GM12878 (cell line): ENCODE data around the gene PKMYT1. TPM values are rescaled to one million over a fixed set of nuclear protein-coding genes. Genes with fewer than 3 reads are reported as not detected.

Source experiments
- ATAC-seq: fragments of 200-7000 bp; cut with Tn5 transposase; 3 replicates; pipeline ENCODE4 v1.9.1; 2020; ENCODE audit warnings: mild to moderate bottlenecking, moderate library complexity
- BruUV-seq: library from RNA; stranded (reverse); fragments of 400-500 nt; replicated peaks from 2 replicates; lab custom pipeline; 2021; lab: Mats Ljungman, UMichigan
- CTCF ChIA-PET: fragments of 300-600 bp; sonication (Branson Sonifier 250); formaldehyde crosslinking; extraction: SDS; loops from one replicate; lab custom pipeline; 2021; ENCODE audit warnings: inconsistent platforms; lab: Yijun Ruan, JAX
- POLR2A ChIA-PET: fragments of 350-600 bp; formaldehyde crosslinking; extraction: SDS; loops from one replicate; lab custom pipeline; 2021; ENCODE audit warnings: inconsistent platforms; lab: Charles Lee
- RAD21 ChIA-PET: fragments of 300-600 bp; sonication (Branson Sonifier 250); formaldehyde crosslinking; loops from one replicate; lab custom pipeline; 2023; ENCODE audit warnings: antibody characterized with exemption; ENCODE audit not compliant: unreplicated experiment; lab: Charles Lee
- SMC1A ChIA-PET: fragments of 300-600 bp; sonication (Branson Sonifier 250); formaldehyde crosslinking; loops from one replicate; lab custom pipeline; 2023; ENCODE audit not compliant: unreplicated experiment, uncharacterized antibody; lab: Charles Lee
- DNase-seq: peaks from one replicate; pipeline ENCODE4 v3.0.0-alpha.2; 2011; ENCODE audit warnings: low read depth, low spot score
- FAIRE-seq: peaks from 3 replicates; lab custom pipeline; 2011; peaks lifted over from hg19 to GRCh38; lab: Jason Lieb, UNC
- H2AFZ ChIP-seq: 2 replicates; pipeline ENCODE4 v1.6.0; 2011; ENCODE audit warnings: low read depth, low read length, control low read depth; ENCODE audit not compliant: control insufficient read depth
- H3K27ac ChIP-seq: 2 replicates; pipeline ENCODE4 v1.5.1; 2011; ENCODE audit warnings: control low read depth; ENCODE audit not compliant: control insufficient read depth, insufficient read depth
- H3K27me3 ChIP-seq, 2 experiments: replicated peaks in 1 of 2; 2 replicates each; pipeline versions ENCODE4 v1.6.0 to v1.6.1; 2011; ENCODE audit warnings: low read length in 1 of 2; ENCODE audit not compliant: control insufficient read depth in 2 of 2, insufficient read depth in 2 of 2
- H3K36me3 ChIP-seq, 2 experiments: 2 replicates each; pipeline ENCODE4 v1.5.1; 2011; ENCODE audit warnings: low read length in 1 of 2; ENCODE audit not compliant: control insufficient read depth in 2 of 2, insufficient read depth in 2 of 2
- H3K4me1 ChIP-seq: 2 replicates; pipeline ENCODE4 v1.6.1; 2011; ENCODE audit warnings: mild to moderate bottlenecking, low read length, moderate library complexity, mixed read lengths; ENCODE audit not compliant: control insufficient read depth, insufficient read depth
- H3K4me2 ChIP-seq: 2 replicates; pipeline ENCODE4 v1.6.0; 2011; ENCODE audit warnings: control low read depth; ENCODE audit not compliant: control insufficient read depth, insufficient read depth
- H3K4me3 ChIP-seq: fragments of 200-600 bp; sonication (generic); 2 replicates; pipeline ENCODE4 v1.5.1; 2016
- H3K79me2 ChIP-seq: 2 replicates; pipeline ENCODE4 v1.6.0; 2011; ENCODE audit warnings: low read length; ENCODE audit not compliant: control insufficient read depth, insufficient read depth
- H3K9ac ChIP-seq: 2 replicates; pipeline ENCODE4 v1.8.0; 2011; ENCODE audit warnings: low read length, control low read depth, mixed read lengths; ENCODE audit not compliant: control insufficient read depth, insufficient read depth
- H3K9me3 ChIP-seq: replicated peaks from 3 replicates; pipeline ENCODE4 v1.5.1; 2011; ENCODE audit warnings: mild to moderate bottlenecking, low read length; ENCODE audit not compliant: control insufficient read depth, insufficient read depth
- H4K20me1 ChIP-seq: 2 replicates; pipeline ENCODE4 v1.6.0; 2011; ENCODE audit not compliant: control insufficient read depth, insufficient read depth
- CREB1 ChIP-seq: IDR thresholded peaks from 2 replicates; pipeline ENCODE4 v1.6.1; 2012; ENCODE audit warnings: low read depth, mild to moderate bottlenecking, inconsistent platforms
- CTCF ChIP-seq, 3 experiments: IDR thresholded peaks in 2 of 3; conservative IDR thresholded peaks in 1 of 3; 2 replicates each; pipeline ENCODE4 v1.5.1; 2011; ENCODE audit warnings: low read depth in 3 of 3, low read length in 3 of 3, mild to moderate bottlenecking in 3 of 3, control low read depth in 2 of 3, moderate library complexity in 2 of 3, inconsistent platforms in 1 of 3, mixed read lengths in 1 of 3; ENCODE audit not compliant: control insufficient read depth in 2 of 3, insufficient read depth in 1 of 3; ENCODE audit errors: extremely low read depth in 1 of 3
- DPF2 ChIP-seq: fragments of 450-650 bp; IDR thresholded peaks from 2 replicates; pipeline ENCODE4 v1.6.1; 2017; ENCODE audit warnings: mild to moderate bottlenecking
- FOS ChIP-seq: IDR thresholded peaks from 3 replicates; pipeline ENCODE4 v1.6.1; 2011; ENCODE audit warnings: borderline replicate concordance; ENCODE audit not compliant: insufficient read length; ENCODE audit errors: extremely low read depth
- MEF2A ChIP-seq: IDR thresholded peaks from 2 replicates; pipeline ENCODE4 v1.6.1; 2011; ENCODE audit warnings: low read depth, mild to moderate bottlenecking, low read length, moderate library complexity; ENCODE audit not compliant: insufficient read depth
- PML ChIP-seq: IDR thresholded peaks from 2 replicates; pipeline ENCODE4 v1.6.1; 2012; ENCODE audit warnings: low read length, inconsistent platforms
- SPI1 ChIP-seq: IDR thresholded peaks from 2 replicates; pipeline ENCODE4 v1.6.1; 2011; ENCODE audit warnings: low read depth, mild to moderate bottlenecking, low read length, moderate library complexity, borderline replicate concordance; ENCODE audit not compliant: insufficient read depth
- YY1 ChIP-seq: IDR thresholded peaks from 2 replicates; pipeline ENCODE4 v1.6.1; 2011; ENCODE audit warnings: low read depth, mild to moderate bottlenecking, low read length
- ZNF274 ChIP-seq: IDR thresholded peaks from one replicate; pipeline ENCODE4 v1.8.0; 2011; ENCODE audit not compliant: insufficient read length, insufficient read depth
- WGBS: methylation state at CpG from one replicate; pipeline ENCODE4 v1.1.6; 2016; ENCODE audit warnings: low lambda C conversion rate; ENCODE audit not compliant: insufficient replicate concordance, insufficient coverage; ENCODE audit errors: missing lambda C conversion rate; 5-methylcytosine and 5-hydroxymethylcytosine counted together
- in situ Hi-C: fragments of 300-500 bp; cut with MboI; formaldehyde crosslinking; loops from 9 replicates; pipeline ENCODE4 v1.14.3; 2018; ENCODE audit warnings: mixed read lengths
- intact Hi-C: fragments of 100-400 bp; cut with micrococcal nuclease; formaldehyde crosslinking; loops from one replicate; pipeline ENCODE4 v1.14.2; 2022; ENCODE audit not compliant: unreplicated experiment
- polyA plus RNA-seq, 11 experiments: library from polyadenylated mRNA; depleted of rRNA in 4 of 11; unstranded in 6 of 11; stranded (reverse) in 5 of 11; fragments of >200 nt; fragmentation: Nextera tagmentation in 4 of 11; fragmentation: Illumina TruSeq in 1 of 11; extraction: Ambion mirVana in 4 of 11; extraction: Trizol in 1 of 11; gene quantifications; 1 replicate in 1 of 11; 2 replicates in 10 of 11; pipeline versions ENCODE4 v1.2.1 to v1.2.3, GENCODE V29; 2011 to 2016; ENCODE audit warnings: inconsistent platforms in 2 of 11, missing spikeins in 2 of 11, low read depth in 1 of 11
- total RNA-seq, 4 experiments: library from RNA; depleted of rRNA in 3 of 4; stranded (reverse); fragments of >200 nt in 3 of 4; fragmentation: Illumina TruSeq in 1 of 4; extraction: Trizol in 1 of 4; gene quantifications; 2 replicates each; pipeline versions ENCODE4 v1.2.1 to v1.2.3, GENCODE V29; 2013 to 2021

The PKMYT1 gene
- total and polyA plus RNA-seq, 10 of the 15 experiments (the other 5 are each of a cell fraction or from before 2014, with no cell fraction given) = 4.6 to 101 (median 29.9) TPM

- ChIA-PET RAD21 (no interaction called here), POLR2A (interaction anchor here (1.3 kb wide), 1 partner anchor 11 kb away, joined by 3 read pairs; no protein-coding TSS in a partner anchor), SMC1A (interaction anchor here (1.8 kb wide), 1 partner anchor 14 kb away, joined by 3 read pairs; no protein-coding TSS in a partner anchor), CTCF (interaction anchor here (1.8 kb wide), 1 partner anchor 50 kb away, joined by 7 read pairs; no protein-coding TSS in a partner anchor)
- no peak overlapping the region for H3K4me3 ChIP-seq
- H2AFZ ChIP-seq = no peak overlapping the region
- BruUV-seq = no TSS peak
- intact Hi-C loops = no loop called here
- no peaks in the 10 kb centered on the region for H4K20me1 ChIP-seq
- H3K27me3 ChIP-seq = no peaks in the 10 kb centered on the region
- DNase-seq = no peak
- TF ChIP-seq SPI1 = no peak
- TF ChIP-seq CTCF (IDR thresholded peaks at IDR 0.05 in 2 of 3, conservative IDR thresholded peaks at IDR 0.05 in 1 of 3; ENCODE audit: control insufficient read depth in 2 of 3, extremely low read depth in 1 of 3, insufficient read depth in 1 of 3, low read depth in 3 of 3, low read length in 3 of 3) = no peak
- TF ChIP-seq FOS = no peak
- no peak for TF ChIP-seq MEF2A
- TF ChIP-seq ZNF274 = no peak
- no peak for TF ChIP-seq CREB1
- no peak for TF ChIP-seq PML
- no peak for TF ChIP-seq YY1
- TF ChIP-seq DPF2 = no peak
- H3K36me3 ChIP-seq = peaks cover 4 to 18% of the 10 kb centered on the region in 2 experiments; a peak in 3 of 4 replicates
- H3K9ac ChIP-seq = no peak overlapping the region
- H3K4me1 ChIP-seq = peaks cover 7% of the 10 kb centered on the region
- in situ Hi-C loops = no loop called here
- H3K27ac ChIP-seq = no peak overlapping the region
- H3K9me3 ChIP-seq = no peaks in the 10 kb centered on the region
- H3K79me2 ChIP-seq = peaks cover 11% of the 10 kb centered on the region
- no peak for FAIRE-seq
- ATAC-seq = no peak
- WGBS = 94% methylated on average over 15 of the region's 15 CpGs
- no peak overlapping the region for H3K4me2 ChIP-seq
Measured at GRCh38 chr16:2976673-2977072, 3.6 kb downstream of the PKMYT1 start.
